GM18499 (cell line): ENCODE results near the gene PCGF2.

ENCODE experiments used
- ATAC-seq: cut with Tn5 transposase; IDR thresholded peaks from one replicate; pipeline ENCODE4 v1.9.1; 2021; ENCODE audit warnings: moderate number of reproducible peaks; ENCODE audit not compliant: insufficient read depth, unreplicated experiment

PCGF2 gene

DNA sequence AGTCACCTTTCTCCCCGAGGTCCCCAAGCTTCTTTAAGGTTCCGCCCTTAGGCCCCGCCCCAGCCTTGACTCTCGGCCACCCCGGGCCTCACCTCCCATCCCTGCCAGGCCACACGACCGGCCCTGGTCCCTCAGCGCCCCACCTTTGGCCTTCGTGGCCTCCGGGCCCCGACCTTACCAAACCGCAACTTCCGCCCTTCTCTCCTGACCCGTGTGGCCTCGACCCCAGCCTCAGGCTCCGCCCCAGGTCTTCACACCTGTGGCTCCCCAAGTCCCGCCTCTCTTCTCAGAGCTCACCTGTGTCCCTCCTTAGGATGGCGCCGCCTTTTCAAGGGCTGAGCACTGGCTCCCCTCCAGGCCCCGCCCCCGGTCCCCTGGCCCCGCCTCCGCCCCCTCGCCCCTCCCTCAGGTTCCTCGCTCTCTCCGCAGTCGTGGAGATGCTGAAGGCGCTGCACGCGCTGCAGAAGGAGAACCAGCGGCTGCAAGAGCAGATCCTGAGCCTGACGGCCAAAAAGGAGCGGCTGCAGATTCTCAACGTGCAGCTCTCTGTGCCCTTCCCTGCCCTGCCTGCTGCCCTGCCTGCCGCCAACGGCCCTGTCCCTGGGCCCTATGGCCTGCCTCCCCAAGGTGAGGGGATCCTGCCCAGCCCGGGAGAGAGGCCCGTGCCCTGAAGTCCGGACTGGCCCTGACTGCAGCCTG lies 28.0 kb downstream of the PCGF2 start:
- ATAC-seq, result no peak

DNA sequence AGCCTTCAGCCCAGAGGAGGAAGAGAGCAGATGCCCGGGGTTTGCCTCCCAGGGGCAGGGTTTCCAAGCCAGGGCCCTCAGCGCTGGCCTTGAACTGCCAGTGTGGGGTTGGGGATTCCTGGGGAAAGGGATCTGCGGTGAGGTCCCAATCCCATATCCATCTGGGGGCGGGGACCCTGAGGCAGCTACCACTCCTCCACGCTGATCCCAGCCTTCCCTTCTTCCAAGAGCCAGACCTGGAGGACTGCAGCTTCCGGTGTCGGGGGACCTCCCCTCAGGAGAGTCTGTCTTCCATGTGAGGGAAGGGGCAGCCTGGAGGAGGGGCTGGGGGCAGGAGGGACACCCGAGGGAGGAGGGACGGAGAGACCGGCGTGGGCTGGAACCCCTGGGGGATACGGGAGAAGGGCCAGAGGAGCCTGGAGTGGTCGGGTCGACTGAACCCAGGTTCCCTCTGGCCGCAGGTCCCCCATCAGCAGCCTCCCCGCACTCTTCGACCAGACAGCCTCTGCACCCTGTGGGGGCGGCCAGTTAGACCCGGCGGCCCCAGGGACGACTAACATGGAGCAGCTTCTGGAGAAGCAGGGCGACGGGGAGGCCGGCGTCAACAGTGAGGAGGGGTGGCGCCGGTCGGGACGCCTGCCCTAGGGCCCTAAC lies 28.7 kb downstream of the PCGF2 start:
- no peak for ATAC-seq

DNA sequence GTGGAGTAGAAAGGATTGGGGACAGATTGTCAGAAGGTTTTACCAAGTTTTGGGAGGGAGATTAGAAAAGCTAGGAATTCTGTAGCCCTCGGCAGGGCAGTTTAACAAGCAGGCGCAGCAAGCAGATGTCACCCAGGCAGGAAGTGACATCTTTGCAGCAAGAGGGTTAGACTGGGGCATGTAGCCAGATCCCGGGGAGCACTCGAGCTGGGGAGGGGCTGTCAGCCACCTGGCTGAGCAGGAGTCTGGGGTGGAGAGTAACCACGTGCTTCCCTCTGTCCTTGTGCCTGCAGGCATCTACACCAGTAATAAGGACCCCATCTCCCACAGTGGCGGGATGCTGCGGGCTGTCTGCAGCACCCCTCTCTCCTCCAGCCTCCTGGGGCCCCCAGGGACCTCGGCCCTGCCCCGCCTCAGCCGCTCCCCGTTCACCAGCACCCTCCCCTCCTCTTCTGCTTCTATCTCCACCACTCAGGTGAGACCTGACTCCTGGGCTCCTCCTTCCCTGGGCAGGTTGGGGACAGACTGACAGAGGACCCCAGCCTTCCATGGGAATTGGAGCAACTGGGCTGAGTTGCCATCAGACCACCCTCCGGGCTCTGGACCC lies 30.9 kb downstream of the PCGF2 start:
- ATAC-seq, result no peak

DNA sequence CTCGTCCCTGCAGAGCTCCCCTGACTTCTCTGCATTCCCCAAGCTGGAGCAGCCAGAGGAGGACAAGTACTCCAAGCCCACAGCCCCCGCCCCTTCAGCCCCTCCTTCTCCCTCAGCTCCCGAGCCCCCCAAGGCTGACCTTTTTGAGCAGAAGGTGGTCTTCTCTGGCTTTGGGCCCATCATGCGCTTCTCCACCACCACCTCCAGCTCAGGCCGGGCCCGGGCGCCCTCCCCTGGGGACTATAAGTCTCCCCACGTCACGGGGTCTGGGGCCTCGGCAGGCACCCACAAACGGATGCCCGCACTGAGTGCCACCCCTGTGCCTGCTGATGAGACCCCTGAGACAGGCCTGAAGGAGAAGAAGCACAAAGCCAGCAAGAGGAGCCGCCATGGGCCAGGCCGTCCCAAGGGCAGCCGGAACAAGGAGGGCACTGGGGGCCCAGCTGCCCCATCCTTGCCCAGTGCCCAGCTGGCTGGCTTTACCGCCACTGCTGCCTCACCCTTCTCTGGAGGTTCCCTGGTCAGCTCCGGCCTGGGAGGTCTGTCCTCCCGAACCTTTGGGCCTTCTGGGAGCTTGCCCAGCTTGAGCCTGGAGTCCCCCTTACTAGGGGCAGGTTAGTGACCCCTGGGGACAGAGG lies 31.6 kb downstream of the PCGF2 start:
- no peak for ATAC-seq

DNA sequence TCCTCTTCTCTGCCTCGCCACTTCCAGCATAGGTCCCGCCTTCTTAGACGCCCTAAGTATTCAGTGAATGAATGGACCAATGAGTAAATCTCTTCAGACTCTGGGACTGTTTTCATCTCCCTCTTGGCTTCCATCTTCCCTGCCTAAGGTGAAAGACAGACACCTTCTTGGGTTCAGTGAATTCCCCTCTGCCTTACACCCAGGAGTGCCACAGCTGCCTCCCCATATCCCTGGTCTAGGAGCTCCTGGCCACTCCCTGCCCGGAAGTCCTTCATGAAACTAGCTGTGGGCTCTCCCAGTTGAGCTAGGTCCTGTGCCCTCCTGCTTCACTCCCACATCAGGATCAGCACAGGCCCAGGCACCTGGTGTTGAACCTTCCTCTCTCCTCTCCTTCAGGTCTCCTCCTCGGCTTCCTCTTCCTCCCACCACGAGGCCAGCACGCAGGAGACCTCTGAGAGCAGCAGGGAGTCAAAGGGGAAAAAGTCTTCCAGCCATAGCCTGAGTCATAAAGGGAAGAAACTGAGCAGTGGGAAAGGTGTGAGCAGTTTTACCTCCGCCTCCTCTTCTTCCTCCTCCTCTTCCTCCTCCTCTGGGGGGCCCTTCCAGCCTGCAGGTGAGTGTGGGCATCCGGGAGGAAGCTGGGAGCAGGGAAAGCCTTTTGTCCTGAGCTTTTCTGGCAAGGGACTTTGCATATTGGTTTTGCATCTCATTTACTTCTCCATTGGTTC lies 32.8 kb downstream of the PCGF2 start:
- ATAC-seq, result no peak

DNA sequence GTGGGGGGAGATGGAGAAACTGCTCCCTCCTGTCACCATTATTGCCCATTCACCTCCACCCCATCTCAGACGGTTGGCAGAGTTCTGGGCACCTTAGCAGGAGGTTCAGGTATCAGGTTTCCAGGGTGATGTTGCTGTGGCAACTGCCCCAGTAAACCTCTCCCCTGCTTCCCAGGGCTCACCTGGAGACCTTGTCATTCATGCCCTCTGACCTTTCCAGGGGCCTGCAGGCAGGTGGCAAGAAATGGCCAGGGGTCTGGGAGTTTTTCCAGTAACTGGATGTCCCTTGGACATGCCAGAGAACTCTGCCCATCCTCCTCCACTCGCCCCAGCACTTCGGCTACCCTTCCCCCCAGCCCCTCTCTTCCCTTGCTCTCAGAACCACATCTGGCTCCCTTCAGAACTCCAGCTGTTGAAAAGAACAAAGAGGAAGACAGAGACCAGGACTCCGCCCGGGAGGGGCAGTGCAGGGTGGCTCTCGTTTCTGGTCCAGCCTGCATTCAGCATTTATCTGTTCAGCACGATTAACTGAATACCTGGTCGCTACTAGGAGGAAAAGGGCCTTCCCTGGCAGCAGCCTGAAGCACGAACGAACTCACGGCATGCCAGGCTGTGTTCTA lies 34.6 kb downstream of the PCGF2 start:
- no peak for ATAC-seq

DNA sequence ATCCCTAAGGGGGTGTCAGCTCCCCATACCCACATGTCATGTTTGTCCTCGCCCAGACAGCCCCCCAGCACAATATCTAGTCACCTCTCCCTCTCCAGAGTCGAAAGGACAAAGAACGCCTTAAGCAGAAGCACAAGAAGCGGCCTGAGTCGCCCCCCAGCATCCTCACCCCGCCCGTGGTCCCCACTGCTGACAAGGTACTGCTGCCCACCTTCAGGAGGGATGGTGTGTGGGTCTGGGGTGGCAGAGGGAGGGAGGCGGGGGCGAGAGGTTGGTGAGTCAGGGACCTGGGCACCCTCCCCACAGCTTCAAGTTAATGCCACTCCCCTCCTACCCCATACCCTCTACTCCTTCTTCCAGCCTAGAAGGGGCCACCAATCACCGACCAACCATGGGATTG lies 35.5 kb downstream of the PCGF2 start:
- ATAC-seq, result no peak

DNA sequence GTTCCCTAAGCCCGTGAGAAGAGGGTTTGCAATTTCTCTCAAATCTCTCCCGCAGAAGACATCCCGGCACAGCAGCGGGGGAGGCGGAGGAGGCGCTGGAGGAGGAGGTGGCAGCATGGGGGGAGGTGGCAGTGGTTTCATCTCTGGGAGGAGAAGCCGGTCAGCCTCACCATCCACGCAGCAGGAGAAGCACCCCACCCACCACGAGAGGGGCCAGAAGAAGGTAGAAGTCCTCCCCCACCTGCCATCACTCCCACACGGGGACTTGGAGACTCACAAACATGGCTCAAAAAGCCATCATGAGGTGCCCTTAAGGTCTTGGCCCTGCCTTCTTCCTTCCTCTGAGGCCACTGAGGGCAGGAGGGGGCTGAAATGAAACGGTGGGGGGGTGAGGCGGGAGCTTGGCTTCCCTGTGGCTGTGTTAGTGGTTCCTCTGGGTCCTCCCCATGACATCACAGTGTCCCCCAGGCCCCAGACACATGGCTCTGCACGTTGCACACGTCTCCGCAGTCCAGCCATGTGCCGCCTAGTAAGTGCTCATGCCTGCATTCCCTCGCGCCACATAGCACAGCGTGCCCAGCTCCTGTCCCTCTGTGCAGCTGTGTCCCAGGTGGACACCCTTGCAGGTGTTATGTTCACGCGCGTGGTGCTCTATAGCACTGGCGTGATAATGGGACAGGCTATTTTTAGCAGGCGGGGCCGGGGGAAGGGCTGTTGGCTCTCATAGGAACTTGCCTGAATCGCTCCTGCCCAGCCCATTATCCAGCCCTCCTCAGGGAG lies 36.2 kb downstream of the PCGF2 start:
- ATAC-seq, result no peak

DNA sequence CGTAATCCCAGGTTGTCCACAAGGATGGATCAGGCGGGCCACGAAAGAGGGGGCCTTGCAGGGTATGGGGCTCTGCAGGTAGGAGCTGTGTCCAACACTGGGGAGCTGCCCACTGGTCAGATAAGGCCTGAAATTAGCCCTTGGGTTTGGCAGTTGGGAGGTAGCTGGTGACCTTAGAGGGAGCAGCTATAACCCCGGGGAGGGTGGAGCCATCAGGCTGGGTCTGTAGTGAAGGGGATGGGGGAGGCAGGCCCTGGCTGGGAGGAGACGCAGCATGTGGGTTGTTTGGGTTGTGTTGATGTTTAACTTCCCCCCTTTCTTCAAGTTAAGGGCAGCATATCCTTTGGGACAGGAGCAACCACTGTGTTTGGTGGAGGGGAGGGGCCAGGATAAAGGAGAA lies 37.2 kb downstream of the PCGF2 start:
- ATAC-seq, result no peak

DNA sequence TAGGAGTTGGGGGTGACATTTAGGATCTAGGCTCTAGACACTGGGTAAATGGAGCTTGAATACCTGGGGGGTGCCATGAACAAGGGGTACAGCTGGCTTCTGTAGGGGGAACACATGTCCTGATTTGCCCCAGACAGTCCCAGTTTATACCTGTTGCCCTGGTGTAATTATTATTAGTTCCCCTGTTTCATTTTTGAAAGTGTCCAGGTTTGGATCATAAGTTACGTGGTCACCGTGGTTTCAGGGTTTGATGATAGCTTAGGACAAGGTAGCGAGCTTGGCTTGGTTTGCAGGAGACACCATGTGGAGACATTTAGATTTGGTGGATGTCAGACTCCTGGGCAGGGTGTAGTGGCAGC lies 37.6 kb downstream of the PCGF2 start:
- no peak for ATAC-seq

DNA sequence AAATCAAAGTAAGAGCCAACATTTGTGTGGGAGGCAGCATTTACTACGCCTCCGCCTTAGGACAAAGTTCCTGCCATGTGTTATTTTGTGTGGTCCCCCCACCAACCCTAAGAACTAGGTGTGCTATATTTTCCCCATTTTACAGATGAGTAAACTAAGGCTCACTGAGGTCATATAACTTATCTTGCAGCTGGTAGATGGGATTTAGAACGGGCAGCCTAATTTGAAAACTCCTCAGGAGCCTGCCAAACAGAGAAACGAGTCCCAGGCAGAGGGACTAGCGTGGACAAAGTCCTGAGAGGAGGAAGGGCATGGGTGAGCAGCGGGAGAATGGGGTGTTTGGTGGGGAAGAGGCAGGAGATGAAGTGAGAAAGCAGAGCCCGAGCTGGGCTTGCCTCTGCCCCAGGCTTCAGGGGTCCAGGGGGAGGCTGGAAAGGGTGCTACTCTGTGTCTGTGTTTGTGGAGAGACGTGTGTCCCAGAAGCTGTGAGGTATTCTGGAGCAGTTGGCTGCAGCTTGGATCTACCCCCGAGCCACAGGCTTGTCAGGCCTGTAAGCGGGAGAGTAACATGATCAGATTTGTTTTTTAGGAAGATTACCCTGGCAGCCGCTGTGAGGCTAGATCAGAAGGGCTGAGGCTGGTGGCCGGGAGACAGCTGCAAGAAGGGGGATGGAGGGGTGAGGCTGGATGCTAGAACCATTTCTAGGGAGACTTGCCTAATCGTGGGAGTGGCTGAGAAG lies 38.1 kb downstream of the PCGF2 start:
- no peak for ATAC-seq

DNA sequence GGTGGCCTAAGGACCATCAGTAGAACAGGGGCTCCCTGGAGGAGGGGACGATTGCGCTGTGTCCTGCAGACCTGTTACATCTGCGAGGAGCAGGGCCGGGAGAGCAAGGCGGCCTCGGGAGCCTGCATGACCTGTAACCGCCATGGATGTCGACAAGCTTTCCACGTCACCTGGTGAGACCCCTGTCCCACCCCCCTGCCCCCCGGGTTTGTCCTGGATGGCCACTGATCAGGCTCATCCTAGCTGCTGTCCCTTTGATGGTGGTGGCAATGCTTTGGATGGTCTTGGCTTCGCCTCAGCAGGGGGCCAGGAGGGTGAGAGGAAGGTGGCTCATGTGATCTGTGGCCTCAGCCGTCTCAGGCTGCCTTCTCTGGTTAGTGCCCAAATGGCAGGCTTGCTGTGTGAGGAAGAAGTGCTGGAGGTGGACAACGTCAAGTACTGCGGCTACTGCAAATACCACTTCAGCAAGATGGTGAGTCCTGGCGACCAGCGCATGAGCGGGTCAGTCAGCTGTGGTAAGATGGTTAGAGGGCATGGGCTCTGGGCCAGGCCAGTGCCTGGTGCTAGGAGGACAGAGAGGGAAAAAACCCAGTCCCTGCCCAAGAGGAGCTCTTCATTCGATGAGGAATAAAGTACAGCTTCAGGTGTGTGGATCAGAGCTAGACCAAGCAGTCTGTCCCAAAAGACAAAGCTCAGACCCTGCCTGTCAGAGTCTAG lies 38.9 kb downstream of the PCGF2 start:
- no peak for ATAC-seq

DNA sequence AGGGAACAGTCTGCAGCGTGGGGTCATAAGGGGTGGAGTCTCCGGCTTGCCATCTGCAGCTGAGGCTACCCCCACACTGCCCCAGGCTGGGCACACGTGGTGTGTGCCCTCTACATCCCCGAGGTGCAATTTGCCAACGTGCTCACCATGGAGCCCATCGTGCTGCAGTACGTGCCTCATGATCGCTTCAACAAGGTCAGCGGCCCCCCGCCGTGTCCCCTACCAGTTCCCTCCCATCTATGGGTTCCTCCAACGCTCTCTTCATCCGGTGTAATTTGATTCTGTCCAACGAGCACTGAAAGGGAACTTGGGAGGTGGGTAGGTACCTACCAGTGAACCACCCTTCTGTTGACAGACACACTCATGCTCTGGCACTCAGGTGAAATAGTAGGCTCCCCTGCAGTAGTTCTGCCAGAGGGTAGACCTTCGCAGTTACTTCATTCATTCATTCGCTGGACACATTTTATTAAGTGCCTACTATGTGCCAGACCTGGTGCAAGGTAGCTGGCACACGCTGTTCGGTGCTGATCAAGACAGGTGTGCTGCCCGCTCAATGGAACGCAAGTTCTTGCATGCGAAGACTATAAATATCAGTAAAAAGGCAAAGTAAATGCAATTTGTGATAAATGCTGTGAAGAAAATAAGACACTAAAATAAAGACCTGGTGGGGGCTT lies 40.3 kb downstream of the PCGF2 start:
- no peak for ATAC-seq

DNA sequence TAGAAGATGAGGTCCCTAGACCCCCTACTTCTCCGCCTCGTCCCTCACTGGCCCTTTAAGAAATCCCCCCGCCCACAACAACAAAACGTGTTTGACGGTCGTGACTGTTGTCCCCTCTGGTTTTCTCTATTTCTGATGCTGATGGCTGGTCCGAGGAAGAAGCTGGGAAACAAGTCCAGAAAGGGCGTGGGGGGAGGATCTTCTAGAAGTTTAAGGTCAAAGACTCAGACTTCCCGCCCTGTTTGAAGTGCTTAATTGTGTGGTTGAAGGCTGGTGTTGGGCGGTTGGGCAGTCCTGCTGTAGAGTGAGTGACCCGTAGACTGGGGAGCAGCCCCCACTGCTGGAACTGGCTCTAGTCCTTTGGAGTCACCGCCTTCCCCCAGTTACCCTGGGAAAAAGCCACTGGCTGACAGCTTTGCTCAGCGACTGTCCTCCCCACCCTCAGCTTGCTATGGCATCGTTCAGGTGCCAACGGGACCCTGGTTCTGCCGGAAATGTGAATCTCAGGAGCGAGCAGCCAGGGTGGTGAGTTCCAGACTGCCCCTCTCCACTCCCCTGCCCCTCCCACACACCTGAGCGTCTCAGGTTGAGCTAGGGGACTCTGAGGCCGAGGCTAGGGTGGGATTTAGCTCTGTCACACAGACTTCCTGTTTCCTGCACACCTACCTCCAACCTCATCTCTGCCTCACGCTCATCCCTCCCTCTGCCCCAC lies 41.5 kb downstream of the PCGF2 start:
- no peak for ATAC-seq

DNA sequence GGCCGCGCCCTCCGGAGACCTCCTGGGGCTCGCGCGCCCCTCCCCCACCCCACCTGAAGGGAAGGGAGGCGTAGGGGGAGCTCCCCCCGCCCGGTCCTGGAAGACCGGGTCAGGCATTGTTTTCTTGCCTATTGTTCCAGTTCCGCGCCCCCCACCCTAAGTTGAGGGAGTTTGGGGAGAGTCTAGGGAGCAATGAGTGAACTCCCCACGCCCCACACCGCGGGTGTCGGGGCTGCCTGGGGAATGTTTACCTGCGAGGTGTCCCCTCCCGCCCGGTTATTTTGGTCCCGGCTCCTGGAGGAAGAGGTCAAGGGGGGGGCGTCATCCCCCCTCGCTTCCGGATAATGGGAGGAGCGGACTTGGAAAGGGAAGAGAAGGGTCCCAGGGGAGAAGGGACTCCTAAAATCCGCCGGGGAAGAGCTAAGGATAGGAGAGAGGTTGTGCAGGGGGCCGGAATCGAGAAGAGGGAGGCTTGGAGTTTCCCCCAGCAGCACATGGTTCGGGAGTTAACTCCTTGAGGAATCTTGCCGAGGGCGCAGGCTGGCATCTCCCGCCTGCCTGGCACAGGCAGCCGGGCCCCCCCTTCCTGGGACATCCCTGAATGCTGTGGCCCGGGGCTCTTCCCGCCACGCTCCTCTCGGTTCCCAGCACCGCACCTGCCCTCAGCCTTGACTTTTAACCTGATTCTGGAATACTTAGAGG lies 42.2 kb downstream of the PCGF2 start:
- ATAC-seq, result no peak

DNA sequence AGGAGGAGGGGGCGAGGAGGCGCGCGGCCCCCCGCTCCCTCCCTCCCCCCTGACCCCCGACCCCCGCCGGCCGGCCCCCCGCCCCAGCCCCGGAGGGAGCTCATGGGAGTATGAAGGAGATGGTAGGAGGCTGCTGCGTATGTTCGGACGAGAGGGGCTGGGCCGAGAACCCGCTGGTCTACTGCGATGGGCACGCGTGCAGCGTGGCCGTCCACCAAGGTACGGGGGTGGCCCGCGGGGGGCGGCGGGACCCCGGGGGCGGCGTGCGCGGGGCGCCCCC lies 42.7 kb downstream of the PCGF2 start:
- no peak for ATAC-seq
